ENCODE measurements around the gene TMEM9B. TPM values are rescaled to one million over a fixed set of nuclear protein-coding genes. Genes with fewer than 3 reads are reported as not detected.

TMEM9B gene
- total and polyA plus RNA-seq, 9 of the 15 experiments (the other 6 are each of a cell fraction or from before 2014, with no cell fraction given): 7.7 to 20.0 (median 14.0) TPM

DNA sequence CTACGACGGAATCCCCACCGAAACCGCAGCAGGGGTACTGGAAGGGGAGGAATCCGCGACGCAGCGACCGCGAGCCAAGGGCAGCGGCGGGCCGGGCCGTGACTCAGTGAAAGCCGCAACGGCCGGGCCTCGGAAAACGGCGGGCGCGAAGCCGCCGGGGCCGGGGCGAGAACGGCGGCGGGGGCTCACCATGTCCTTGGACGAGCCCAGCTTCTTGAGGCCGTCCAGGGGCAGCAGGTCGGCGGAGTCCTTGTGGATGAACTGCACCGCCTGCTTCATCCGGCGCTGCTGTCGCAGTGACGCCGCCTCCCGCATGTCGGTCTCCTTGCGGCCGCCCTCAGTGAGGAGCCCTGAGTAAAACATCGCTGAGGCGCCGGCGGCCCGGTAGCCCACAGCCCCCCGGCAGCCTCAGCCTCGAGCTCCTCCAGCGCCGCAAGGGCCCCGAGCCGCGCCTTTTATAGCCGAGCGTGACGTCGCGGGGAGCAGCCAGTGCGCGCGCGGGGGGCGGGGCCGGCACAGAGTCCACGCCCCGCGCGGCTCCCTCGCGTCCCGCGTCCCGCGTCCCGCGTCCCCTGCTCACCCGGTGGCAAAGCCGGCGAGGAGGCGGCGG lies 39.4 kb upstream of the TMEM9B start, which contains the start of gene NRIP3 (continued):
- TF ChIP-seq, protein P1, sequence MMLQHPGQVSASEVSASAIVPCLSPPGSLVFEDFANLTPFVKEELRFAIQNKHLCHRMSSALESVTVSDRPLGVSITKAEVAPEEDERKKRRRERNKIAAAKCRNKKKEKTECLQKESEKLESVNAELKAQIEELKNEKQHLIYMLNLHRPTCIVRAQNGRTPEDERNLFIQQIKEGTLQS (IDR thresholded peaks at IDR 0.05): no peak
- TF ChIP-seq, protein P1 (CRISPR knock-in tag; conservative IDR thresholded peaks at IDR 0.05): peak; percentile 26; the same call in 1 of the 2 replicates
- TF ChIP-seq RBFOX2 (IDR thresholded peaks at IDR 0.05; ENCODE audit: low read depth, low read length) (peak; percentile 97), ZKSCAN3 (CRISPR knock-in tag; IDR thresholded peaks at IDR 0.05) (no peak), FOXK1 (CRISPR knock-in tag; IDR thresholded peaks at IDR 0.05; ENCODE audit: borderline replicate concordance) (no peak), HSF4 (CRISPR knock-in tag; IDR thresholded peaks at IDR 0.05; ENCODE audit: borderline replicate concordance) (no peak), NRF1 (conservative IDR thresholded peaks at IDR 0.05 in 1 of 2, IDR thresholded peaks at IDR 0.05 in 1 of 2) (peak; percentile 70 to 75), ELF2 (CRISPR knock-in tag; IDR thresholded peaks at IDR 0.05) (0 out of 2 replicates have a peak, but pooled peaks have one; percentile 16), ELF4 (CRISPR knock-in tag; IDR thresholded peaks at IDR 0.05) (no peak), NR1H2 (CRISPR knock-in tag; IDR thresholded peaks at IDR 0.05) (0 out of 2 replicates have a peak, but pooled peaks have one; percentile 84), FUS (optimal IDR thresholded peaks at IDR 0.05; ENCODE audit: low read depth, low read length) (peak; percentile 86), SAFB (IDR thresholded peaks at IDR 0.05; ENCODE audit: borderline replicate concordance, low read depth, low read length) (peak; percentile 95), ZNF507 (tag; conservative IDR thresholded peaks at IDR 0.05) (no peak), MECOM (CRISPR knock-in tag; IDR thresholded peaks at IDR 0.05) (no peak), SAFB2 (IDR thresholded peaks at IDR 0.05; ENCODE audit: borderline replicate concordance, low read depth, low read length, severe bottlenecking) (no peak), POLR3A (IDR thresholded peaks at IDR 0.05; ENCODE audit: borderline replicate concordance, extremely low read depth, insufficient read depth, insufficient read length) (no peak), BRD4 (IDR thresholded peaks at IDR 0.05) (no peak), ZC3H4 (CRISPR knock-in tag; IDR thresholded peaks at IDR 0.05; ENCODE audit: borderline replicate concordance) (no peak), TAL1 (IDR thresholded peaks at IDR 0.05) (no peak)
- TF ChIP-seq, protein P2, sequence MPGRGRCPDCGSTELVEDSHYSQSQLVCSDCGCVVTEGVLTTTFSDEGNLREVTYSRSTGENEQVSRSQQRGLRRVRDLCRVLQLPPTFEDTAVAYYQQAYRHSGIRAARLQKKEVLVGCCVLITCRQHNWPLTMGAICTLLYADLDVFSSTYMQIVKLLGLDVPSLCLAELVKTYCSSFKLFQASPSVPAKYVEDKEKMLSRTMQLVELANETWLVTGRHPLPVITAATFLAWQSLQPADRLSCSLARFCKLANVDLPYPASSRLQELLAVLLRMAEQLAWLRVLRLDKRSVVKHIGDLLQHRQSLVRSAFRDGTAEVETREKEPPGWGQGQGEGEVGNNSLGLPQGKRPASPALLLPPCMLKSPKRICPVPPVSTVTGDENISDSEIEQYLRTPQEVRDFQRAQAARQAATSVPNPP (IDR thresholded peaks at IDR 0.05; ENCODE audit: borderline replicate concordance, insufficient read depth, insufficient read length): no peak
- TF ChIP-seq, protein P3, sequence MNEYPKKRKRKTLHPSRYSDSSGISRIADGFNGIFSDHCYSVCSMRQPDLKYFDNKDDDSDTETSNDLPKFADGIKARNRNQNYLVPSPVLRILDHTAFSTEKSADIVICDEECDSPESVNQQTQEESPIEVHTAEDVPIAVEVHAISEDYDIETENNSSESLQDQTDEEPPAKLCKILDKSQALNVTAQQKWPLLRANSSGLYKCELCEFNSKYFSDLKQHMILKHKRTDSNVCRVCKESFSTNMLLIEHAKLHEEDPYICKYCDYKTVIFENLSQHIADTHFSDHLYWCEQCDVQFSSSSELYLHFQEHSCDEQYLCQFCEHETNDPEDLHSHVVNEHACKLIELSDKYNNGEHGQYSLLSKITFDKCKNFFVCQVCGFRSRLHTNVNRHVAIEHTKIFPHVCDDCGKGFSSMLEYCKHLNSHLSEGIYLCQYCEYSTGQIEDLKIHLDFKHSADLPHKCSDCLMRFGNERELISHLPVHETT (CRISPR knock-in tag; conservative IDR thresholded peaks at IDR 0.05 in 1 of 2, IDR thresholded peaks at IDR 0.05 in 1 of 2): peak in 1 of 2 experiments; percentile 58; a peak in 2 of 4 replicates
- TF ChIP-seq, protein P4, sequence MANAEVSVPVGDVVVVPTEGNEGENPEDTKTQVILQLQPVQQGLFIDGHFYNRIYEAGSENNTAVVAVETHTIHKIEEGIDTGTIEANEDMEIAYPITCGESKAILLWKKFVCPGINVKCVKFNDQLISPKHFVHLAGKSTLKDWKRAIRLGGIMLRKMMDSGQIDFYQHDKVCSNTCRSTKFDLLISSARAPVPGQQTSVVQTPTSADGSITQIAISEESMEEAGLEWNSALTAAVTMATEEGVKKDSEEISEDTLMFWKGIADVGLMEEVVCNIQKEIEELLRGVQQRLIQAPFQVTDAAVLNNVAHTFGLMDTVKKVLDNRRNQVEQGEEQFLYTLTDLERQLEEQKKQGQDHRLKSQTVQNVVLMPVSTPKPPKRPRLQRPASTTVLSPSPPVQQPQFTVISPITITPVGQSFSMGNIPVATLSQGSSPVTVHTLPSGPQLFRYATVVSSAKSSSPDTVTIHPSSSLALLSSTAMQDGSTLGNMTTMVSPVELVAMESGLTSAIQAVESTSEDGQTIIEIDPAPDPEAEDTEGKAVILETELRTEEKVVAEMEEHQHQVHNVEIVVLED (CRISPR knock-in tag; IDR thresholded peaks at IDR 0.05): peak; percentile 41; the same call in 1 of the 2 replicates

All from K562 (cell line).